ENCODE results near the gene TROAP. TPM values are rescaled to one million over a fixed set of nuclear protein-coding genes. Genes with fewer than 3 reads are reported as not detected.

The TROAP gene
- total RNA-seq, 2 donors from 2014 or later = 60.5 to 87.4 TPM

DNA sequence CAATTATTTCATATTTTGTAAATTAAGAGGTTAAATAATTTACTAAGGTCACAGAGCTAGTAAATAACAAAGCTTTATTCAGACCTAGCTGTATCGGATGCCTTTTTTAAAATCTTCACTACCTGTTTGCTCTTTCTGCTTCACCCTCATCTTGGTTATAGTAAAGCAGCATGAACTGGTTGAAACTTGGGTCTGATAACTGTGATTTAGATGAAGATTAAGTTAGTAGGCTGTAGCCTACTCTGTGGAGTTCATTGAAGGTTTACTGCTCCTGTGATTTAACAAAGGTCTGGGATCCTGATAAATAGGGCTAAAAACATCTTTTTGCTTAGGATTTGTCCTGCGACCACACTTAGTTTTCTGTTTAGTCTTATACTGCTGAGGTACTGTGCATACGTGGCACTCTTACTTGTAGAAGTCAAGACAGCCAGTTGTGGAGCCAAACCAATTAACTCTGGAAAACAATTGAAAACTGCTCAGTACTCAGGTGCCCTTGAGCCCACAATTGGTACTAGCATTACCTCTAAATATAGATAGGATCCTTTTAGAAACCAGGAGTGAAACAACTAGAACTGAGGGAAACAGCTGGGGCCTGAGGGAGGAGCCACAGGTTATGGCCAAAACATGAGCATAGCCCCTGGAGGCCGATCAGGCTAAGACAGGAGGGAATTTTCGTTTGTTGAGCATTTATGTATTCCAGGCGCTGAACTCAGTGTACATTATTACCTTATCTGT lies 46.5 kb downstream of the TROAP start:
- peaks cover 6% of the 10 kb centered on the region for H3K4me1 ChIP-seq (ENCODE audit: control insufficient read depth, insufficient read depth, low read length)
- peak overlapping the region; percentile 93 for H3K4me3 ChIP-seq (ENCODE audit: low read length)
- no peak overlapping the region for H3K9ac ChIP-seq (ENCODE audit: extremely low read depth, low read length, poor library complexity, severe bottlenecking)
- Mint-ChIP-seq H3K27me3 (ENCODE audit: insufficient read depth) (peaks cover 10% of the 10 kb centered on the region), H3K27ac (no peak overlapping the region), H3K4me3 (peak overlapping the region; percentile 81), H3K4me1 (peaks cover 15% of the 10 kb centered on the region), H3K9me3 (no peaks in the 10 kb centered on the region), H3K36me3 (ENCODE audit: low read depth) (peaks cover 15% of the 10 kb centered on the region)
- H3K36me3 ChIP-seq (ENCODE audit: control insufficient read depth, insufficient read depth, low read length) = peaks cover 16% of the 10 kb centered on the region
- 71 to 82% methylated on average over 3 to 5 of the region's 6 CpGs for WGBS, 2 experiments (ENCODE audit: insufficient coverage in 1 of 2, insufficient read length in 1 of 2)
- no peaks in the 10 kb centered on the region for H3K9me3 ChIP-seq (ENCODE audit: control insufficient read depth, low read length)
- TF ChIP-seq, protein P1, sequence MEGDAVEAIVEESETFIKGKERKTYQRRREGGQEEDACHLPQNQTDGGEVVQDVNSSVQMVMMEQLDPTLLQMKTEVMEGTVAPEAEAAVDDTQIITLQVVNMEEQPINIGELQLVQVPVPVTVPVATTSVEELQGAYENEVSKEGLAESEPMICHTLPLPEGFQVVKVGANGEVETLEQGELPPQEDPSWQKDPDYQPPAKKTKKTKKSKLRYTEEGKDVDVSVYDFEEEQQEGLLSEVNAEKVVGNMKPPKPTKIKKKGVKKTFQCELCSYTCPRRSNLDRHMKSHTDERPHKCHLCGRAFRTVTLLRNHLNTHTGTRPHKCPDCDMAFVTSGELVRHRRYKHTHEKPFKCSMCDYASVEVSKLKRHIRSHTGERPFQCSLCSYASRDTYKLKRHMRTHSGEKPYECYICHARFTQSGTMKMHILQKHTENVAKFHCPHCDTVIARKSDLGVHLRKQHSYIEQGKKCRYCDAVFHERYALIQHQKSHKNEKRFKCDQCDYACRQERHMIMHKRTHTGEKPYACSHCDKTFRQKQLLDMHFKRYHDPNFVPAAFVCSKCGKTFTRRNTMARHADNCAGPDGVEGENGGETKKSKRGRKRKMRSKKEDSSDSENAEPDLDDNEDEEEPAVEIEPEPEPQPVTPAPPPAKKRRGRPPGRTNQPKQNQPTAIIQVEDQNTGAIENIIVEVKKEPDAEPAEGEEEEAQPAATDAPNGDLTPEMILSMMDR (conservative IDR thresholded peaks at IDR 0.05) = peak; percentile 72
- no peaks in the 10 kb centered on the region for H3K27me3 ChIP-seq (ENCODE audit: control insufficient read depth, insufficient read depth, low read length, poor library complexity, severe bottlenecking)
- peak; percentile 76 for DNase-seq
- H3K27ac ChIP-seq (ENCODE audit: low read depth, low read length) = no peak overlapping the region

DNA sequence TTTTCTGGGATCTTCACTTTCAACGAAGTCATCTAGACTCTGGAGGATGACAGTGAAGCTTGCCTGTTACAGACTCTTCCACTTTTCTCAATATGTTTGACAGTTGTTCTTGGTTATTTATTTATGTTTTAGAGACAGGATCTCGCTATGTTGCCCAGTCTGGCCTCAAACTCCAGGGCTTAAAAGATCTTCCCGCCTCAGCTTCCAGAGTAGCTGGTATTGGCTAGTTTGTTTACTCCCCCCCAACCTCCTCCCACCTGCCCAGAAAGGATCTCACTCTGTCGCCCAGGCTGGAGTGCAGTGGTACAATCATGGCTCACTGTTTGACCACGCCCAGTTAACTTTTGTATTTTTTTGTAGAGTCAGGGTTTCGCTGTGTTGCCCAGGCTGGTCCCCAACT lies 47.5 kb downstream of the TROAP start:
- no peaks in the 10 kb centered on the region for H3K27me3 ChIP-seq (ENCODE audit: control insufficient read depth, insufficient read depth, low read length, poor library complexity, severe bottlenecking)
- no peak overlapping the region for H3K9ac ChIP-seq (ENCODE audit: extremely low read depth, low read length, poor library complexity, severe bottlenecking)
- no peak overlapping the region for H3K4me3 ChIP-seq (ENCODE audit: low read length)
- peaks cover 6% of the 10 kb centered on the region for H3K4me1 ChIP-seq (ENCODE audit: control insufficient read depth, insufficient read depth, low read length)
- peaks cover 2% of the 10 kb centered on the region for H3K27me3 Mint-ChIP-seq (ENCODE audit: insufficient read depth)
- no peak overlapping the region for H3K4me3 Mint-ChIP-seq
- peaks cover 15% of the 10 kb centered on the region for H3K4me1 Mint-ChIP-seq
- no peaks in the 10 kb centered on the region for H3K9me3 Mint-ChIP-seq
- H3K27ac ChIP-seq (ENCODE audit: low read depth, low read length) = no peak overlapping the region
- TF ChIP-seq, protein P1 (conservative IDR thresholded peaks at IDR 0.05) = no peak
- DNase-seq = peak; percentile 31
- H3K9me3 ChIP-seq (ENCODE audit: control insufficient read depth, low read length) = no peaks in the 10 kb centered on the region
- H3K36me3 Mint-ChIP-seq (ENCODE audit: low read depth) = peaks cover 15% of the 10 kb centered on the region
- 93 to 97% methylated on average over 3 to 6 of the region's 6 CpGs for WGBS, 2 experiments (ENCODE audit: insufficient coverage in 1 of 2, insufficient read length in 1 of 2)
- peaks cover 16% of the 10 kb centered on the region for H3K36me3 ChIP-seq (ENCODE audit: control insufficient read depth, insufficient read depth, low read length)
- no peak overlapping the region for H3K27ac Mint-ChIP-seq

DNA sequence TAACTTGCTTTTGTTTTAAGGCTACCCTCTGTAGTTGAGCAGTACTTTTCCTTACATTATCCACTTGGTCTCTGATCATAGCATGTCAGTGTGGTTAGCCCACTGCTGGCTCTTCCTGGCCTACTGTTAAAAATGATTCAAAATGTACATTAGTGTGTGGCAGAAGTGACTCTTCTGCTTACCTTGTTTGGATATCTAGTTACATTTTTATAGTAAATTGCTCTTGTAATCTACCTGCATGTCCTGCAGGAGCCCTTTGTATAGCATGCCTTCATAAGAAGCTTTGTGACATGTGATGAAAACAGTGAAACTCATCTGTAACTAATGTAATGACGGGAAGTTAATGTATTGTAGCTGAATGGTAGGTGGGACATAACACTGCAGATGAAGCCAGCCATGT lies 52.4 kb downstream of the TROAP start:
- no peaks in the 10 kb centered on the region for H3K4me1 Mint-ChIP-seq
- H3K4me3 Mint-ChIP-seq = no peak overlapping the region
- H3K27me3 ChIP-seq (ENCODE audit: control insufficient read depth, insufficient read depth, low read length, poor library complexity, severe bottlenecking) = no peaks in the 10 kb centered on the region
- H3K27me3 Mint-ChIP-seq (ENCODE audit: insufficient read depth) = no peaks in the 10 kb centered on the region
- no peaks in the 10 kb centered on the region for H3K9me3 ChIP-seq (ENCODE audit: control insufficient read depth, low read length)
- H3K36me3 Mint-ChIP-seq (ENCODE audit: low read depth) = peaks cover 17% of the 10 kb centered on the region
- no peaks in the 10 kb centered on the region for H3K4me1 ChIP-seq (ENCODE audit: control insufficient read depth, insufficient read depth, low read length)
- peaks cover 12% of the 10 kb centered on the region for H3K36me3 ChIP-seq (ENCODE audit: control insufficient read depth, insufficient read depth, low read length)
- no peak overlapping the region for H3K27ac ChIP-seq (ENCODE audit: low read depth, low read length)
- no peak overlapping the region for H3K9ac ChIP-seq (ENCODE audit: extremely low read depth, low read length, poor library complexity, severe bottlenecking)
- no peaks in the 10 kb centered on the region for H3K9me3 Mint-ChIP-seq
- H3K4me3 ChIP-seq (ENCODE audit: low read length) = no peak overlapping the region
- DNase-seq = peak; percentile 9
- 92 to 100% methylated on average over 1 of the region's 1 CpG for WGBS, 2 experiments (ENCODE audit: insufficient coverage in 1 of 2, insufficient read length in 1 of 2)
- H3K27ac Mint-ChIP-seq = no peak overlapping the region
- TF ChIP-seq, protein P1 (conservative IDR thresholded peaks at IDR 0.05) = no peak

All from endodermal cell (in vitro differentiated cells).